ENCODE measurements around the gene SLC5A11.

Gene SLC5A11

GRCh38 chr16:24906199-24906808, 60.5 kb downstream of the SLC5A11 start:
- DNase-seq (ENCODE audit: low read depth) = no peak
- H3K4me3 ChIP-seq (ENCODE audit: low read depth, low read length) = no peak overlapping the region
- TF ChIP-seq CTCF (IDR thresholded peaks at IDR 0.05; ENCODE audit: low read depth, low read length, missing control alignments) = peak; percentile 25

- DNase-seq (ENCODE audit: low read depth) = no peak
- TF ChIP-seq CTCF (IDR thresholded peaks at IDR 0.05; ENCODE audit: low read depth, low read length, missing control alignments) = no peak
Measured at GRCh38 chr16:24906901-24907300, 61.1 kb downstream of the SLC5A11 start.

GRCh38 chr16:24908716-24909115, 63.0 kb downstream of the SLC5A11 start:
- DNase-seq (ENCODE audit: low read depth) = no peak
- TF ChIP-seq CTCF (IDR thresholded peaks at IDR 0.05; ENCODE audit: low read depth, low read length, missing control alignments) = no peak

More at GRCh38 chr16:24906901-24907300, 61.1 kb downstream of the SLC5A11 start:
- no peak overlapping the region for H3K4me3 ChIP-seq (ENCODE audit: low read depth, low read length)

GRCh38 chr16:24909856-24910255, 64.1 kb downstream of the SLC5A11 start:
- TF ChIP-seq CTCF (IDR thresholded peaks at IDR 0.05; ENCODE audit: low read depth, low read length, missing control alignments) = no peak
- H3K4me3 ChIP-seq (ENCODE audit: low read depth, low read length) = no peak overlapping the region
- DNase-seq (ENCODE audit: low read depth) = no peak

More at GRCh38 chr16:24908716-24909115, 63.0 kb downstream of the SLC5A11 start:
- no peak overlapping the region for H3K4me3 ChIP-seq (ENCODE audit: low read depth, low read length)

- H3K4me3 ChIP-seq (ENCODE audit: low read depth, low read length) = no peak overlapping the region
- no peak for DNase-seq (ENCODE audit: low read depth)
- no peak for TF ChIP-seq CTCF (IDR thresholded peaks at IDR 0.05; ENCODE audit: low read depth, low read length, missing control alignments)
Measured at GRCh38 chr16:24915019-24915418, 69.3 kb downstream of the SLC5A11 start.

GRCh38 chr16:24915576-24915975, 69.8 kb downstream of the SLC5A11 start:
- no peak for TF ChIP-seq CTCF (IDR thresholded peaks at IDR 0.05; ENCODE audit: low read depth, low read length, missing control alignments)
- no peak overlapping the region for H3K4me3 ChIP-seq (ENCODE audit: low read depth, low read length)
- DNase-seq (ENCODE audit: low read depth) = no peak

GRCh38 chr16:24917236-24917635, 71.5 kb downstream of the SLC5A11 start:
- no peak for TF ChIP-seq CTCF (IDR thresholded peaks at IDR 0.05; ENCODE audit: low read depth, low read length, missing control alignments)
- DNase-seq (ENCODE audit: low read depth) = no peak
- H3K4me3 ChIP-seq (ENCODE audit: low read depth, low read length) = no peak overlapping the region
